Ovary (tissue), 9 donors: ENCODE data around the gene TMEM135. TPM values are rescaled to one million over a fixed set of nuclear protein-coding genes. Genes with fewer than 3 reads are reported as not detected.

Source experiments
- DNase-seq, 5 donors: peaks; one replicate each; pipeline ENCODE4 v3.0.0-alpha.2; 2019 to 2020
- H3K27ac ChIP-seq, 2 donors: fragments of 200-600 bp; one replicate each; pipeline versions ENCODE4 v1.5.1 to v1.8.0; 2019 to 2022
- H3K27me3 ChIP-seq: fragments of 200-600 bp; one replicate; pipeline ENCODE4 v1.8.0; 2022
- H3K36me3 ChIP-seq: fragments of 200-600 bp; sonication (generic); one replicate; pipeline ENCODE4 v1.5.1; 2019
- H3K4me1 ChIP-seq: one replicate; pipeline ENCODE4 v1.8.1; 2013; ENCODE audit warnings: mild to moderate bottlenecking, moderate library complexity; ENCODE audit not compliant: insufficient read depth
- H3K4me3 ChIP-seq: fragments of 200-600 bp; sonication (generic); one replicate; pipeline ENCODE4 v1.5.1; 2017
- H3K9me3 ChIP-seq, 2 donors: fragments of 200-600 bp in 1 of 2; sonication (generic) in 1 of 2; one replicate each; pipeline versions ENCODE4 v1.5.1 to v1.8.1; 2013 to 2019; ENCODE audit warnings: mild to moderate bottlenecking in 1 of 2, moderate library complexity in 1 of 2
- EP300 ChIP-seq: sonication (generic); formaldehyde crosslinking; IDR thresholded peaks from one replicate; pipeline ENCODE4 v1.6.1; 2017; ENCODE audit warnings: antibody characterized with exemption
- POLR2A ChIP-seq: fragments of 450-650 bp; IDR thresholded peaks from one replicate; pipeline ENCODE4 v1.6.1; 2017; ENCODE audit warnings: antibody characterized with exemption, mild to moderate bottlenecking, moderate library complexity
- WGBS, 3 donors: extraction: QIAGEN DNeasy Blood & Tissue Kit in 1 of 3; methylation state at CpG; one replicate each; pipeline versions ENCODE4 v1.1.5 to v1.1.7; 2013 to 2017; 5-methylcytosine and 5-hydroxymethylcytosine counted together
- intact Hi-C, 4 donors: fragments of 100-400 bp; cut with DNase I; formaldehyde crosslinking; loops; one replicate each; pipeline versions ENCODE4 v1.11.0 to v1.15.1; 2022 to 2023
- polyA plus RNA-seq, 2 donors: library from polyadenylated mRNA; stranded (reverse); fragments of 200-250 nt in 1 of 2; fragments of 350-450 nt in 1 of 2; fragmentation: Illumina TruSeq in 1 of 2; extraction: RNeasy Lipid Tissue Mini Kit (QIAGEN cat#74804) in 1 of 2; gene quantifications; one replicate each; pipeline ENCODE4 v1.2.3, GENCODE V29; 2013 to 2014
- total RNA-seq, 7 donors: library from RNA; depleted of rRNA in 2 of 7; stranded (reverse); fragments of >200 nt in 2 of 7; fragmentation: NEBNext Ultra II Directional in 3 of 7; extraction: Animal tissue kit (Norgen Biotek cat#: 25700) in 3 of 7; gene quantifications; one replicate each; pipeline versions ENCODE4 v1.1.0 to v1.2.4, GENCODE V29; 2016 to 2023
- TF ChIP-seq, protein P1 (sequence below), 3 donors: fragments of 450-650 bp in 2 of 3; fragments of 200-600 bp in 1 of 3; IDR thresholded peaks; one replicate each; pipeline versions ENCODE4 v1.5.1 to v1.8.0; 2016 to 2022; ENCODE audit warnings: antibody characterized with exemption in 3 of 3, mild to moderate bottlenecking in 1 of 3
- donor health status: DM: no; HTN: no; CAD: no; lungs with moderate emphysema.
- donor health status: DM: no; HTN: no; CAD: no.
- donor health status: Bipolar disorder and iron deficiency.
- donor health status: DM: yes; HTN: yes; CAD: no.
- donor health status: DM: no; HTN: no; CAD: no.
- donor health status: DM: yes; HTN: yes; CAD: no.

Gene TMEM135
- total and polyA plus RNA-seq, 9 donors: 8.8 to 24.2 (median 19.6) TPM

DNA sequence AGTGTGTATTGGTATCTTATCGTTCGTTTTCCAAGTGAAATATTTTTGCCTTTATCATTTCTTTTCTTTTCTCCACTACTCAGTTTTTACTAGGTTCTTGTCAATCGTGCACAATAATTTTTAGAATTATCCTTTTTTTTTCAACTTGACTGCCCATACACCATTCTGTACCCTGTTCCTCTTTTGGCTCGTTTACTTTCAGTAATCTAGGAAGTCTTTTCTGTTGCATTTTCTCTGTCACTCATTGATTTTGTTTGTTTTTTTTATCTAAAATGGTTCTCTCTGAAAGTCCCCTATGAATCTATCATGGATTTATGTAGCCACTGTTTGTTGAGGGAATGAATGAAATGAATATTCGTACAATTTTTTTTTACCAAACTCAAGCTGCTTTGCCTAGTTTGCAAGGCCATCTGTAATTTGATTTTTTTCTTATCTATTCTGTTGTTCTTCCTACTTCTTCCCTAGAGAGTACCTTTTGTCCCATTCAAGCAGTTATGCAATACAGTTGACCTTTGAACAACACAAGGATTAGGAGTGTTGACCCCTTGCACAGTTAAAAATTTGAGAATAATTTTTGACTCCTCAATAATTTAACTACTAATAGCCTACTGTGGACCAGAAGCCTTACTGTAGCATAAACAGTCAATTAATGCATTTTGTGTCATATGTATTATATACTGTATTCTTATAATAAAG lies 166.3 kb downstream of the TMEM135 start:
- 78 to 94% (median 83%) methylated on average over 5 of the region's 5 CpGs for WGBS, 3 donors
- Histone ChIP-seq H3K27me3 (no peaks in the 10 kb centered on the region), H3K4me3 (no peak overlapping the region), H3K4me1 (no peaks in the 10 kb centered on the region), H3K36me3 (no peaks in the 10 kb centered on the region), H3K9me3 (no peaks in the 10 kb centered on the region), H3K27ac (no peak overlapping the region)
- TF ChIP-seq EP300: no peak
- TF ChIP-seq, protein P1, sequence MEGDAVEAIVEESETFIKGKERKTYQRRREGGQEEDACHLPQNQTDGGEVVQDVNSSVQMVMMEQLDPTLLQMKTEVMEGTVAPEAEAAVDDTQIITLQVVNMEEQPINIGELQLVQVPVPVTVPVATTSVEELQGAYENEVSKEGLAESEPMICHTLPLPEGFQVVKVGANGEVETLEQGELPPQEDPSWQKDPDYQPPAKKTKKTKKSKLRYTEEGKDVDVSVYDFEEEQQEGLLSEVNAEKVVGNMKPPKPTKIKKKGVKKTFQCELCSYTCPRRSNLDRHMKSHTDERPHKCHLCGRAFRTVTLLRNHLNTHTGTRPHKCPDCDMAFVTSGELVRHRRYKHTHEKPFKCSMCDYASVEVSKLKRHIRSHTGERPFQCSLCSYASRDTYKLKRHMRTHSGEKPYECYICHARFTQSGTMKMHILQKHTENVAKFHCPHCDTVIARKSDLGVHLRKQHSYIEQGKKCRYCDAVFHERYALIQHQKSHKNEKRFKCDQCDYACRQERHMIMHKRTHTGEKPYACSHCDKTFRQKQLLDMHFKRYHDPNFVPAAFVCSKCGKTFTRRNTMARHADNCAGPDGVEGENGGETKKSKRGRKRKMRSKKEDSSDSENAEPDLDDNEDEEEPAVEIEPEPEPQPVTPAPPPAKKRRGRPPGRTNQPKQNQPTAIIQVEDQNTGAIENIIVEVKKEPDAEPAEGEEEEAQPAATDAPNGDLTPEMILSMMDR (IDR thresholded peaks at IDR 0.05): no peak
- no peak for TF ChIP-seq POLR2A
- DNase-seq: no peak
- intact Hi-C loops: no loop called here

DNA sequence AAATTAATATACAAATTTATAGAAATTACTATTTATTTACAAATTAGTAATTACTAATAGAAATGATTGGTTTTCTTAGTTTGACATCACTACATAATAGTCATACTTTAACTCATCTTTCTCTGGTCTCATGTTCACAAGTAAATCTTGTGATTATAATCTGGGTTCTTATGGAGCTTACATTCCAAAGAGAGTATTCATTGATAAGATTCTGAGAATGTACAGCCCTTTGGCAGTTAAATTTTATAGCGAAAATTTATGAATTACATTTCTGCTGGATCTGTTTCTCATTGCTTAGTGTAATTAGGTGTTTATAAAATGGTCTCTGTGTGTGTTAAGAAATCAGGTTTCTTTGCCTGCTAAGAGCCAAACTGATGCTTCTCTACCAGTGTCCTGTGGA lies 175.2 kb downstream of the TMEM135 start:
- no peaks in the 10 kb centered on the region for H3K36me3 ChIP-seq
- intact Hi-C loops: loop anchor here in 1 of 4 donors (10.0 kb wide), 1 partner anchor 302 kb away; no protein-coding TSS in a partner anchor
- no peaks in the 10 kb centered on the region for H3K27me3 ChIP-seq
- H3K4me1 ChIP-seq: no peaks in the 10 kb centered on the region
- TF ChIP-seq EP300 (no peak), POLR2A (no peak)
- TF ChIP-seq, protein P1 (IDR thresholded peaks at IDR 0.05): no peak
- H3K27ac ChIP-seq: no peak overlapping the region
- 94 to 95% (median 95%) methylated on average over 1 of the region's 1 CpG for WGBS, 3 donors
- H3K9me3 ChIP-seq: no peaks in the 10 kb centered on the region
- no peak overlapping the region for H3K4me3 ChIP-seq
- DNase-seq: no peak

DNA sequence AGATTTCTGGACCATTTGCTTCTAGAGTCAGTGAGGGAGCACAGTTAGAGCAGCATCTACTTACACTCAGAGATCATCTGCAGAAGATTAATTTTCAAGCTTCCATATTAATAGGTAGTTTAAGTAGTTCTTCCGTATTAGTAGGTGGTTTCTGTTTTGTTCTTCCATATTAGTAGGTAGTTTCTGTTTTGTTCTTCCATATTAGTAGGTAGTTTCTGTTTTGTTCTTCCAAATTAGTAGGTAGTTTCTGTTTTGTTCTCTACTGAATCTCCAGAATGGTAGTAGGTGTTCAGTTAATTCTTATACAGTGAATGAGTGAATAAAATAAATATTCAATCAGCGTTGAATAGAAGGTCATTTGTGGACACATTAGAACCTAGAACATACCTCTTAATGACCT lies 175.7 kb downstream of the TMEM135 start:
- Histone ChIP-seq H3K9me3 (no peaks in the 10 kb centered on the region), H3K27me3 (no peaks in the 10 kb centered on the region), H3K4me3 (no peak overlapping the region), H3K4me1 (no peaks in the 10 kb centered on the region), H3K27ac (no peak overlapping the region), H3K36me3 (no peaks in the 10 kb centered on the region)
- TF ChIP-seq, protein P1 (IDR thresholded peaks at IDR 0.05): no peak
- TF ChIP-seq POLR2A (no peak), EP300 (no peak)
- intact Hi-C loops: loop anchor here in 1 of 4 donors (10.0 kb wide), 1 partner anchor 301 kb away; no protein-coding TSS in a partner anchor
- DNase-seq: no peak
- WGBS, 3 donors: 85 to 93% (median 87%) methylated on average over 2 of the region's 2 CpGs

DNA sequence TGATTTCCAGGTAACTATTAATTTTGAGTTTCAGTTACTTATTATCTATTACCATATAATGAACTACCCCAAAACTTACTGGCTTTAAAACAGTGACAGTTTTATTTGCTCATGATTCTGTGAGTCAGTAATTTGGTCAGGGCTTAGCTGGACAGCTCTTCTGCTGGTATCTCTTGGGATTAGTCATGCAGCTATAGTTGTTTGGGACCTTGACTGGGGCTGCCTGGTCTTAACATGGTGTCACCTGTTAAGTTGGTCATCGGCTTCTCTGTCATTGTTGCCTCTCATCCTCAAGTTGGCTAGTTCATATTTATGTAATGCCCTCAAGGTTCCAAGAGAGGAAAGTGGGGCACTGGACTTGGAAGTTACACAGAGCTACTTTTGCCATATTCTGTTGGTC lies 177.5 kb downstream of the TMEM135 start:
- intact Hi-C loops: loop anchor here in 1 of 4 donors (10.0 kb wide), 1 partner anchor 300 kb away; no protein-coding TSS in a partner anchor
- WGBS, 3 donors: 100% methylated on average over 1 of the region's 1 CpG
- no peaks in the 10 kb centered on the region for H3K36me3 ChIP-seq

More for the DNA sequence above, 177.5 kb downstream of the TMEM135 start:
- no peak for DNase-seq
- H3K27ac ChIP-seq: no peak overlapping the region
- H3K9me3 ChIP-seq: no peaks in the 10 kb centered on the region
- no peak overlapping the region for H3K4me3 ChIP-seq
- TF ChIP-seq POLR2A: no peak
- no peak for TF ChIP-seq EP300
- TF ChIP-seq, protein P1 (IDR thresholded peaks at IDR 0.05): no peak
- no peaks in the 10 kb centered on the region for H3K4me1 ChIP-seq
- H3K27me3 ChIP-seq: no peaks in the 10 kb centered on the region
